ENCODE measurements around the gene LPP. TPM values are rescaled to one million over a fixed set of nuclear protein-coding genes. Genes with fewer than 3 reads are reported as not detected.

LPP gene
- total RNA-seq, 1 donor from 2014 or later = 97.4 TPM

DNA sequence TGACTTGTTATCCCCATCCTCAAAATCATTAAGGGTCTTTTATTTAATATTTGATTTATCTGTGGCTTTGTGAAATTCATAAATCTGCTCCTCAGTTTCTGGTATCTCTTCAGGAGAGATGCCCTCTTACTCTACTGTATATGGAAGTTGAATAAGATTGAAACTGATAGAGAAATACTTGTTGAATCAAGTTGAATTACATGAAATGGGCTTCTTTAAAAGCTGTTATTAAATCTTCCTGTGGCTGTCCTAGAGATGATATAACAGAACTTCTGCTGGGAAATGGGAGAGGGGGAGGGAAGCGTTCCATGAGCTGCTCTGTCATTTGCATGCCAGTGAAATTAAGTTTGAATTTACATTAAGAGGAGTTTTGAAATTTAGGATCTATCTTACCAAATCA is 523.4 kb downstream of the LPP start:
- no peak overlapping the region for H3K4me3 ChIP-seq
- intact Hi-C loops (cut with micrococcal nuclease) = no loop called here
- H3K9me3 ChIP-seq (replicated peaks) = peaks cover 8% of the 10 kb centered on the region
- H3K4me1 ChIP-seq = peaks cover 54% of the 10 kb centered on the region
- no peak for DNase-seq
- H3K27ac ChIP-seq (replicated peaks) = no peak overlapping the region
- no peaks in the 10 kb centered on the region for H3K27me3 ChIP-seq (ENCODE audit: low read depth)
- no peaks in the 10 kb centered on the region for H3K36me3 ChIP-seq
- TF ChIP-seq, protein P1, sequence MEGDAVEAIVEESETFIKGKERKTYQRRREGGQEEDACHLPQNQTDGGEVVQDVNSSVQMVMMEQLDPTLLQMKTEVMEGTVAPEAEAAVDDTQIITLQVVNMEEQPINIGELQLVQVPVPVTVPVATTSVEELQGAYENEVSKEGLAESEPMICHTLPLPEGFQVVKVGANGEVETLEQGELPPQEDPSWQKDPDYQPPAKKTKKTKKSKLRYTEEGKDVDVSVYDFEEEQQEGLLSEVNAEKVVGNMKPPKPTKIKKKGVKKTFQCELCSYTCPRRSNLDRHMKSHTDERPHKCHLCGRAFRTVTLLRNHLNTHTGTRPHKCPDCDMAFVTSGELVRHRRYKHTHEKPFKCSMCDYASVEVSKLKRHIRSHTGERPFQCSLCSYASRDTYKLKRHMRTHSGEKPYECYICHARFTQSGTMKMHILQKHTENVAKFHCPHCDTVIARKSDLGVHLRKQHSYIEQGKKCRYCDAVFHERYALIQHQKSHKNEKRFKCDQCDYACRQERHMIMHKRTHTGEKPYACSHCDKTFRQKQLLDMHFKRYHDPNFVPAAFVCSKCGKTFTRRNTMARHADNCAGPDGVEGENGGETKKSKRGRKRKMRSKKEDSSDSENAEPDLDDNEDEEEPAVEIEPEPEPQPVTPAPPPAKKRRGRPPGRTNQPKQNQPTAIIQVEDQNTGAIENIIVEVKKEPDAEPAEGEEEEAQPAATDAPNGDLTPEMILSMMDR (IDR thresholded peaks at IDR 0.05; ENCODE audit: borderline replicate concordance) = no peak

DNA sequence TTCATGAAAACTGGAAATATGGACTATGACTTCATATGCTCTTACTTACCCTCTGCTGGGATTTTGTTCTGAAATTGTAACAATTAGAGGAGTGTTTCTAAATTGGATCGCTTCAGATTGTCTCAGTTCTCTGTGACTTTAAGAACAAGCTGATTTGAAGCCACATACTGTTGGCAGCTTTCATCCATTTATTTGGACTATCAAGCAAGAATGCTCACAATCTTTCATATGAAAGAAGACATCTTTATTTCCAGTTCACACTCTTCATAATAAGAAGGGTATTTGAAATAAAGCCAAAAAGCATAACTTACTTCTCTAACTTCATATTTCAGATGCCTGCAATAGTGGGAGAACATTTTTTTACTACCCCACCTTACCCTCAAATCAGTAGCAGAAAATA is 526.2 kb downstream of the LPP start:
- TF ChIP-seq, protein P1 (IDR thresholded peaks at IDR 0.05; ENCODE audit: borderline replicate concordance) = no peak
- Histone ChIP-seq H3K27me3 (ENCODE audit: low read depth) (no peaks in the 10 kb centered on the region), H3K36me3 (no peaks in the 10 kb centered on the region), H3K4me3 (no peak overlapping the region), H3K4me1 (peaks cover 62% of the 10 kb centered on the region), H3K27ac (replicated peaks) (peak overlapping the region; percentile 63), H3K9me3 (replicated peaks) (peaks cover 8% of the 10 kb centered on the region)
- DNase-seq = no peak
- intact Hi-C loops (cut with micrococcal nuclease) = no loop called here

DNA sequence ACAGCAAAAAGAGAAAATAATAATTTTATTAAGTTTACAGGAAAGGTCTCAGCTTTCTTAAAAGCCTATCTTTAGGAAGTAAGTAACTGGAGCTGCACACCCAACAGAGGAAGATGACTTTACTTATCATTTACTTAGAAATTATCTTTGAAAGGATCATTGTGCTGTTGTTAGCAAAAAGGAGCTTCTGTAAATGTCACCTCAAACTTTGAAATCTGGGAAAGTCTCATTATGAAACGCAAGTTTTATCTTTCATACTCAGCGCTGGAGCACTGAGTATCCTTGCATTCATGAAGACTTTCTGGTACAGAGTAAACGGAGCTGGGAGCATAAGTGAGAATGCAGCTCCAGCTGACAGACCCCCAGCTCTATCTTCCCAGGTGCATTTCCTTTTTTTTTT is 526.6 kb downstream of the LPP start:
- TF ChIP-seq, protein P1 (IDR thresholded peaks at IDR 0.05; ENCODE audit: borderline replicate concordance) = no peak
- peaks cover 8% of the 10 kb centered on the region for H3K9me3 ChIP-seq (replicated peaks)
- intact Hi-C loops (cut with micrococcal nuclease) = no loop called here
- no peak for DNase-seq
- H3K27me3 ChIP-seq (ENCODE audit: low read depth) = no peaks in the 10 kb centered on the region
- H3K36me3 ChIP-seq = no peaks in the 10 kb centered on the region
- H3K4me3 ChIP-seq = no peak overlapping the region
- peak overlapping the region; percentile 63 for H3K27ac ChIP-seq (replicated peaks)
- peaks cover 66% of the 10 kb centered on the region for H3K4me1 ChIP-seq

DNA sequence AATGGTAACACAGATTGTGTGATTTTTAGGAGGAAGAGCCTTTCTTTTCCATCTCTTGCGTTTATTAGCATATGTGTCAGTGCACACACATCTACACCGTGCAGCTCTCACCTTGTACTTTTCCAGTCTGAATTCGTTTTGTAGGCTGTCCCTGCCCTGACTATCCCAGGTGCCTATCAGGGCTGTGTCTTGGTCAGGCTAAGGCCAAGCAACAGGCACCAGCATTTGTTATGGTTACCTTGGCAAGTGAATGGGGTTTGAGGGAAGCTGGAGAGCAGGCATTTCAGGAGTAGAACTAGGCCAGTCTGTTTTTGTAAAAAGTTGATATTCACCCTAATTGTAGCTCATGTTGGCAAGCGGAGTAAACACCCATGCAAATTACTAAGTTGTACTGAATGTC is 528.4 kb downstream of the LPP start:
- peaks cover 82% of the 10 kb centered on the region for H3K4me1 ChIP-seq
- TF ChIP-seq, protein P1 (IDR thresholded peaks at IDR 0.05; ENCODE audit: borderline replicate concordance) = no peak
- no peak overlapping the region for H3K4me3 ChIP-seq
- H3K9me3 ChIP-seq (replicated peaks) = no peaks in the 10 kb centered on the region
- intact Hi-C loops (cut with micrococcal nuclease) = no loop called here
- no peaks in the 10 kb centered on the region for H3K36me3 ChIP-seq
- peak overlapping the region; percentile 75 for H3K27ac ChIP-seq (replicated peaks)
- H3K27me3 ChIP-seq (ENCODE audit: low read depth) = no peaks in the 10 kb centered on the region
- no peak for DNase-seq

DNA sequence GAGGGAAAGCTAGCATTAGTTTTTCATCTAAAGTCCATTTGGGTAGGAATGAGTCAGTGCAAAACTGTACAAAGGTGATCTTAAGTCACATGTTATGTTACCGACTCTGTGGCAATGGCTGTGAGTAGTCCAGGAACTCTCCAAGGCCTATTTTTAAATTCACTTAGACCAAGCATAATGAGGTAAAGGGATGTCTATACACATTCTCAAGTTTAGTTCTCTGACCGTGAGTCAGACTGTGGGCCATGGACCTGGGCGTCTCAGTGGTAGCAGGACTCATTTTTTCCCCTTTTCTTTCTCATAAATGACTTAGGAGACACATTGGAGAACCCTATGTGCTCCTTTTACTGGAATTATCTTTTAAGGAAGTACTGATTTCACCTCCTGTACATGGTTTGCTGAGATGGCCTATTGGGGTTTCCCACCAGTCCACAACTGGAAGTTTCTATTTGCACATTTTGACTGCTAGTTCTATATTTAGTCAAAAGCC is 529.1 kb downstream of the LPP start:
- H3K27me3 ChIP-seq (ENCODE audit: low read depth) = no peaks in the 10 kb centered on the region
- peaks cover 90% of the 10 kb centered on the region for H3K4me1 ChIP-seq
- H3K36me3 ChIP-seq = no peaks in the 10 kb centered on the region
- TF ChIP-seq, protein P1 (IDR thresholded peaks at IDR 0.05; ENCODE audit: borderline replicate concordance) = no peak
- H3K27ac ChIP-seq (replicated peaks) = peak overlapping the region; percentile 75
- DNase-seq = no peak
- intact Hi-C loops (cut with micrococcal nuclease) = no loop called here
- H3K9me3 ChIP-seq (replicated peaks) = no peaks in the 10 kb centered on the region
- H3K4me3 ChIP-seq = no peak overlapping the region
